H1 (cell line): ENCODE results near the gene GABRP. TPM values are rescaled to one million over a fixed set of nuclear protein-coding genes. Genes with fewer than 3 reads are reported as not detected.

Experiments used
- NANOG ChIP-seq: IDR thresholded peaks from 2 replicates; pipeline ENCODE4 v1.6.1; 2011; ENCODE audit warnings: low read length, low read depth, mild to moderate bottlenecking, inconsistent platforms; ENCODE audit not compliant: insufficient read depth, poor library complexity, severe bottlenecking
- polyA plus RNA-seq, 7 experiments: library from polyadenylated mRNA; depleted of rRNA in 3 of 7; stranded (reverse) in 5 of 7; unstranded in 2 of 7; fragments of >200 nt in 5 of 7; fragments of 200-250 nt in 2 of 7; gene quantifications; 1 replicate in 5 of 7; 2 replicates in 1 of 7; 4 replicates in 1 of 7; pipeline versions ENCODE4 v1.2.1 to v1.2.3, GENCODE V29; 2011 to 2013; ENCODE audit warnings: missing spikeins in 2 of 7, mixed read lengths in 2 of 7
- total RNA-seq: library from RNA; stranded (reverse); fragmentation: NEBNext Ultra II Directional; extraction: Animal tissue kit (Norgen Biotek cat#: 25700); gene quantifications from 2 replicates; pipeline ENCODE4 v1.2.1, GENCODE V29; 2021
- TF ChIP-seq, protein P1 (sequence below): IDR thresholded peaks from 2 replicates; pipeline ENCODE4 v1.6.1; 2012; ENCODE audit warnings: inconsistent platforms

Gene GABRP
- total and polyA plus RNA-seq, 2 of the 8 experiments (the other 6 are each of a cell fraction or from before 2014, with no cell fraction given), result 3.7 to 4.0 TPM

DNA sequence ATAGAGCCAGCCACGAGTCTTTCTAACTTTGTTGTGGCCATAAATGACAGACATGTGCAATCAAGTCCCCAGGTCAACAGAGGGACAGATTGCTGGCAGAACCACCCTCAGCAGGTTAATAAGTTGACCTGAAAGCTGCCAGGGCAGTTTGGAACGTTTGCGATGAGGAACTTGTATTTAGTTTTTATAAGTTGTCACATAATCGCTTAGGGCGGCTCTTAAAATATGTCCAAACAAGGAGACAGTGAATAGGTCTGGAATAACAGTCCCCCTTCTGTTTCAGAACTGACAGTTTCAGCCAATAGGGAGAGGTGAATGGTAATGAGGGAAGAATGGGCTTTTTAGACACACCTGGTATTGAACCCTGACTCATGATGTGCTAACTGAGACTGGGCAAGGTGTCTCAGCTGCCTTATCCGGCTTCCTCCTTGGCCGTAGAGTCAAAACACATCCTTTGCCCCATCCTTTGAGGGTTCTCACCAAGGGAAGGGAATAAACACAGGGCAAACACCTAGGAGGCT lies 33.6 kb upstream of the GABRP start (continued):
- TF ChIP-seq, protein P1, sequence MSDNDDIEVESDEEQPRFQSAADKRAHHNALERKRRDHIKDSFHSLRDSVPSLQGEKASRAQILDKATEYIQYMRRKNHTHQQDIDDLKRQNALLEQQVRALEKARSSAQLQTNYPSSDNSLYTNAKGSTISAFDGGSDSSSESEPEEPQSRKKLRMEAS, result no peak
- no peak for TF ChIP-seq NANOG
